Prostate gland (tissue), 2 donors: ENCODE results near the gene SMIM20.

Experiments used
- CTCF ChIP-seq, 4 experiments: fragments of 200-600 bp in 2 of 4; fragments of 450-650 bp in 2 of 4; sonication (generic) in 2 of 4; IDR thresholded peaks; 1 replicate in 3 of 4; 2 replicates in 1 of 4; pipeline ENCODE4 v1.5.1; 2016 to 2019; ENCODE audit warnings: antibody characterized with exemption in 4 of 4, mild to moderate bottlenecking in 2 of 4, moderate library complexity in 2 of 4
- POLR2A ChIP-seq: fragments of 450-650 bp; IDR thresholded peaks from one replicate; pipeline ENCODE4 v1.6.1; 2016; ENCODE audit warnings: antibody characterized with exemption, mild to moderate bottlenecking
- POLR2AphosphoS5 ChIP-seq: sonication (generic); formaldehyde crosslinking; IDR thresholded peaks from one replicate; pipeline ENCODE4 v1.6.1; 2017; ENCODE audit warnings: antibody characterized with exemption

GRCh38 chr4:25908491-25908901, 5.5 kb upstream of the SMIM20 start:
- TF ChIP-seq CTCF (IDR thresholded peaks at IDR 0.05), result no peak
- TF ChIP-seq POLR2A, result no peak
- TF ChIP-seq POLR2AphosphoS5, result no peak
